ENCODE data around the gene SH2D5. TPM values are rescaled to one million over a fixed set of nuclear protein-coding genes. Genes with fewer than 3 reads are reported as not detected.

Gene SH2D5
- polyA plus RNA-seq, 2 donors: 0.12 to 0.27 TPM

GRCh38 chr1:20698195-20698910 is 34.1 kb downstream of the SH2D5 start:
- Histone ChIP-seq H3K4me1 (ENCODE audit: control insufficient read depth in 2 of 2, insufficient read depth in 2 of 2, low read length in 1 of 2) (peaks cover 0 to 10% of the 10 kb centered on the region in 2 donors), H3K9me3 (ENCODE audit: control insufficient read depth in 2 of 2, insufficient read depth in 1 of 2, low read depth in 1 of 2, low read length in 1 of 2) (no peaks in the 10 kb centered on the region), H3K36me3 (ENCODE audit: control insufficient read depth in 2 of 2, insufficient read depth in 2 of 2, low read length in 1 of 2) (no peaks in the 10 kb centered on the region), H3K27me3 (ENCODE audit: control insufficient read depth in 1 of 2, insufficient read depth in 2 of 2, low read length in 2 of 2) (no peaks in the 10 kb centered on the region), H3K4me3 (ENCODE audit: low read depth in 1 of 2, low read length in 2 of 2) (no peak overlapping the region), H3K27ac (ENCODE audit: low read depth in 2 of 2, low read length in 1 of 2) (no peak overlapping the region)
- 81 to 90% methylated on average over 18 of the region's 18 CpGs for WGBS, 2 donors

GRCh38 chr1:20697563-20697962 is 34.9 kb downstream of the SH2D5 start:
- Histone ChIP-seq H3K27ac (ENCODE audit: low read depth in 2 of 2, low read length in 1 of 2) (no peak overlapping the region), H3K9me3 (ENCODE audit: control insufficient read depth in 2 of 2, insufficient read depth in 1 of 2, low read depth in 1 of 2, low read length in 1 of 2) (no peaks in the 10 kb centered on the region), H3K27me3 (ENCODE audit: control insufficient read depth in 1 of 2, insufficient read depth in 2 of 2, low read length in 2 of 2) (no peaks in the 10 kb centered on the region), H3K4me1 (ENCODE audit: control insufficient read depth in 2 of 2, insufficient read depth in 2 of 2, low read length in 1 of 2) (peaks cover 0 to 10% of the 10 kb centered on the region in 2 donors), H3K36me3 (ENCODE audit: control insufficient read depth in 2 of 2, insufficient read depth in 2 of 2, low read length in 1 of 2) (no peaks in the 10 kb centered on the region), H3K4me3 (ENCODE audit: low read depth in 1 of 2, low read length in 2 of 2) (no peak overlapping the region)
- 75 to 80% methylated on average over 12 of the region's 12 CpGs for WGBS, 2 donors

- WGBS, 2 donors: 1 to 2% methylated on average over 45 to 46 of the region's 46 CpGs
- no peaks in the 10 kb centered on the region for H3K36me3 ChIP-seq (ENCODE audit: control insufficient read depth in 2 of 2, insufficient read depth in 2 of 2, low read length in 1 of 2)
- H3K27me3 ChIP-seq (ENCODE audit: control insufficient read depth in 1 of 2, insufficient read depth in 2 of 2, low read length in 2 of 2): no peaks in the 10 kb centered on the region
- peaks cover 0 to 10% of the 10 kb centered on the region in 2 donors for H3K4me1 ChIP-seq (ENCODE audit: control insufficient read depth in 2 of 2, insufficient read depth in 2 of 2, low read length in 1 of 2)
- peak overlapping the region; percentile 77 to 86 for H3K27ac ChIP-seq (ENCODE audit: low read depth in 2 of 2, low read length in 1 of 2)
- H3K9me3 ChIP-seq (ENCODE audit: control insufficient read depth in 2 of 2, insufficient read depth in 1 of 2, low read depth in 1 of 2, low read length in 1 of 2): no peaks in the 10 kb centered on the region
- H3K4me3 ChIP-seq (ENCODE audit: low read depth in 1 of 2, low read length in 2 of 2): peak overlapping the region; percentile 43 to 51
These were observed 35.8 kb downstream of the SH2D5 start for GRCh38 chr1:20696397-20697333.

GRCh38 chr1:20695515-20695914 is 37.0 kb downstream of the SH2D5 start:
- H3K9me3 ChIP-seq (ENCODE audit: control insufficient read depth in 2 of 2, insufficient read depth in 1 of 2, low read depth in 1 of 2, low read length in 1 of 2): no peaks in the 10 kb centered on the region
- H3K4me1 ChIP-seq (ENCODE audit: control insufficient read depth in 2 of 2, insufficient read depth in 2 of 2, low read length in 1 of 2): peaks cover 0 to 10% of the 10 kb centered on the region in 2 donors
- no peaks in the 10 kb centered on the region for H3K36me3 ChIP-seq (ENCODE audit: control insufficient read depth in 2 of 2, insufficient read depth in 2 of 2, low read length in 1 of 2)
- H3K27ac ChIP-seq (ENCODE audit: low read depth in 2 of 2, low read length in 1 of 2): no peak overlapping the region
- WGBS, 2 donors: 80 to 82% methylated on average over 10 of the region's 10 CpGs
- H3K27me3 ChIP-seq (ENCODE audit: control insufficient read depth in 1 of 2, insufficient read depth in 2 of 2, low read length in 2 of 2): no peaks in the 10 kb centered on the region
- no peak overlapping the region for H3K4me3 ChIP-seq (ENCODE audit: low read depth in 1 of 2, low read length in 2 of 2)

- H3K27me3 ChIP-seq (ENCODE audit: control insufficient read depth in 1 of 2, insufficient read depth in 2 of 2, low read length in 2 of 2): no peaks in the 10 kb centered on the region
- WGBS, 2 donors: 82 to 97% methylated on average over 2 of the region's 2 CpGs
- H3K4me1 ChIP-seq (ENCODE audit: control insufficient read depth in 2 of 2, insufficient read depth in 2 of 2, low read length in 1 of 2): peaks cover 0 to 8% of the 10 kb centered on the region in 2 donors
- H3K4me3 ChIP-seq (ENCODE audit: low read depth in 1 of 2, low read length in 2 of 2): no peak overlapping the region
- no peak overlapping the region for H3K27ac ChIP-seq (ENCODE audit: low read depth in 2 of 2, low read length in 1 of 2)
- no peaks in the 10 kb centered on the region for H3K9me3 ChIP-seq (ENCODE audit: control insufficient read depth in 2 of 2, insufficient read depth in 1 of 2, low read depth in 1 of 2, low read length in 1 of 2)
- H3K36me3 ChIP-seq (ENCODE audit: control insufficient read depth in 2 of 2, insufficient read depth in 2 of 2, low read length in 1 of 2): no peaks in the 10 kb centered on the region
These were observed 38.9 kb downstream of the SH2D5 start for GRCh38 chr1:20693623-20694022.

- no peak overlapping the region for H3K27ac ChIP-seq (ENCODE audit: low read depth in 2 of 2, low read length in 1 of 2)
- H3K36me3 ChIP-seq (ENCODE audit: control insufficient read depth in 2 of 2, insufficient read depth in 2 of 2, low read length in 1 of 2): no peaks in the 10 kb centered on the region
- 81 to 87% methylated on average over 1 of the region's 1 CpG for WGBS, 2 donors
- no peaks in the 10 kb centered on the region for H3K27me3 ChIP-seq (ENCODE audit: control insufficient read depth in 1 of 2, insufficient read depth in 2 of 2, low read length in 2 of 2)
- no peaks in the 10 kb centered on the region for H3K9me3 ChIP-seq (ENCODE audit: control insufficient read depth in 2 of 2, insufficient read depth in 1 of 2, low read depth in 1 of 2, low read length in 1 of 2)
- no peak overlapping the region for H3K4me3 ChIP-seq (ENCODE audit: low read depth in 1 of 2, low read length in 2 of 2)
- H3K4me1 ChIP-seq (ENCODE audit: control insufficient read depth in 2 of 2, insufficient read depth in 2 of 2, low read length in 1 of 2): peaks cover 0 to under 1% of the 10 kb centered on the region in 2 donors
These were observed 40.6 kb downstream of the SH2D5 start for GRCh38 chr1:20691872-20692271.

GRCh38 chr1:20689645-20690056 is 42.9 kb downstream of the SH2D5 start:
- no peak overlapping the region for H3K27ac ChIP-seq (ENCODE audit: low read depth in 2 of 2, low read length in 1 of 2)
- no peak overlapping the region for H3K4me3 ChIP-seq (ENCODE audit: low read depth in 1 of 2, low read length in 2 of 2)
- no peaks in the 10 kb centered on the region for H3K36me3 ChIP-seq (ENCODE audit: control insufficient read depth in 2 of 2, insufficient read depth in 2 of 2, low read length in 1 of 2)
- H3K4me1 ChIP-seq (ENCODE audit: control insufficient read depth in 2 of 2, insufficient read depth in 2 of 2, low read length in 1 of 2): no peaks in the 10 kb centered on the region
- 71 to 85% methylated on average over 3 of the region's 3 CpGs for WGBS, 2 donors
- no peaks in the 10 kb centered on the region for H3K9me3 ChIP-seq (ENCODE audit: control insufficient read depth in 2 of 2, insufficient read depth in 1 of 2, low read depth in 1 of 2, low read length in 1 of 2)
- no peaks in the 10 kb centered on the region for H3K27me3 ChIP-seq (ENCODE audit: control insufficient read depth in 1 of 2, insufficient read depth in 2 of 2, low read length in 2 of 2)

GRCh38 chr1:20686883-20687725 is 45.4 kb downstream of the SH2D5 start:
- H3K9me3 ChIP-seq (ENCODE audit: control insufficient read depth in 2 of 2, insufficient read depth in 1 of 2, low read depth in 1 of 2, low read length in 1 of 2): no peaks in the 10 kb centered on the region
- H3K27ac ChIP-seq (ENCODE audit: low read depth in 2 of 2, low read length in 1 of 2): no peak overlapping the region
- H3K4me3 ChIP-seq (ENCODE audit: low read depth in 1 of 2, low read length in 2 of 2): no peak overlapping the region
- H3K4me1 ChIP-seq (ENCODE audit: control insufficient read depth in 2 of 2, insufficient read depth in 2 of 2, low read length in 1 of 2): no peaks in the 10 kb centered on the region
- WGBS, 2 donors: 80% methylated on average over 26 of the region's 26 CpGs
- H3K27me3 ChIP-seq (ENCODE audit: control insufficient read depth in 1 of 2, insufficient read depth in 2 of 2, low read length in 2 of 2): no peaks in the 10 kb centered on the region
- H3K36me3 ChIP-seq (ENCODE audit: control insufficient read depth in 2 of 2, insufficient read depth in 2 of 2, low read length in 1 of 2): no peaks in the 10 kb centered on the region

GRCh38 chr1:20685741-20686140 is 46.8 kb downstream of the SH2D5 start:
- Histone ChIP-seq H3K9me3 (ENCODE audit: control insufficient read depth in 2 of 2, insufficient read depth in 1 of 2, low read depth in 1 of 2, low read length in 1 of 2) (no peaks in the 10 kb centered on the region), H3K27me3 (ENCODE audit: control insufficient read depth in 1 of 2, insufficient read depth in 2 of 2, low read length in 2 of 2) (no peaks in the 10 kb centered on the region), H3K27ac (ENCODE audit: low read depth in 2 of 2, low read length in 1 of 2) (peak overlapping the region; percentile 23 to 26), H3K36me3 (ENCODE audit: control insufficient read depth in 2 of 2, insufficient read depth in 2 of 2, low read length in 1 of 2) (no peaks in the 10 kb centered on the region), H3K4me3 (ENCODE audit: low read depth in 1 of 2, low read length in 2 of 2) (no peak overlapping the region), H3K4me1 (ENCODE audit: control insufficient read depth in 2 of 2, insufficient read depth in 2 of 2, low read length in 1 of 2) (no peaks in the 10 kb centered on the region)
- 80 to 83% methylated on average over 12 of the region's 12 CpGs for WGBS, 2 donors

Measured in esophagus (tissue), 2 donors.